HCT116 (cell line): ENCODE measurements around the gene ZBTB7C. TPM values are rescaled to one million over a fixed set of nuclear protein-coding genes. Genes with fewer than 3 reads are reported as not detected.

Experiments used
- ATAC-seq: fragments of 200-7000 bp; cut with Tn5 transposase; 2 replicates; pipeline ENCODE4 v1.9.1; 2020; ENCODE audit warnings: mild to moderate bottlenecking, moderate library complexity
- BruUV-seq: library from RNA; stranded (reverse); fragments of 400-500 nt; replicated peaks from 2 replicates; lab custom pipeline; 2021; lab: Mats Ljungman, UMichigan
- CTCF ChIA-PET: fragments of 300-600 bp; sonication (Branson Sonifier 250); formaldehyde crosslinking; loops from one replicate; lab custom pipeline; 2021; ENCODE audit warnings: antibody characterized with exemption; lab: Charles Lee
- POLR2A ChIA-PET: fragments of 300-600, 350-600 bp; sonication (Branson Sonifier 250); formaldehyde crosslinking; loops from one replicate; lab custom pipeline; 2021; ENCODE audit warnings: antibody characterized with exemption; lab: Charles Lee
- RAD21 ChIA-PET, 2 experiments: fragments of 300-600 bp; sonication (Branson Sonifier 250); formaldehyde crosslinking; loops; one replicate each; lab custom pipeline; 2023; ENCODE audit warnings: low total read pairs in 2 of 2; ENCODE audit not compliant: uncharacterized antibody in 2 of 2, unreplicated experiment in 2 of 2, low non-redundant PET in 1 of 2; lab: Charles Lee
- DNase-seq: peaks from one replicate; pipeline ENCODE4 v3.0.0-alpha.2; 2010; ENCODE audit warnings: low read depth, low spot score
- H2AFZ ChIP-seq: fragments of 200-600 bp; shearing (Covaris generic), sonication (generic); 2 replicates; pipeline ENCODE4 v1.6.1; 2017; ENCODE audit warnings: low read depth, mixed run types, mixed read lengths, antibody characterized with exemption, low read length; ENCODE audit not compliant: poor library complexity, severe bottlenecking
- H3K27ac ChIP-seq: 2 replicates; pipeline ENCODE4 v1.5.1; 2012; ENCODE audit warnings: low read depth, low read length
- H3K27me3 ChIP-seq: fragments of 200-600 bp; sonication (generic); 2 replicates; pipeline ENCODE4 v1.6.1; 2016; ENCODE audit warnings: mixed run types, low read length, mixed read lengths; ENCODE audit not compliant: insufficient read depth
- H3K36me3 ChIP-seq, 2 experiments: fragments of 200-500 bp in 1 of 2; fragments of 200-600 bp in 1 of 2; sonication (Bioruptor generic) in 1 of 2; sonication (generic) in 1 of 2; 2 replicates each; pipeline versions ENCODE4 v1.5.1 to v1.6.1; 2014 to 2016; ENCODE audit warnings: low read length in 2 of 2, inconsistent platforms in 1 of 2, mixed read lengths in 1 of 2, mixed run types in 1 of 2; ENCODE audit not compliant: insufficient read depth in 2 of 2, control insufficient read depth in 1 of 2
- H3K4me1 ChIP-seq, 2 experiments: fragments of 200-600 bp in 1 of 2; sonication (generic) in 1 of 2; 2 replicates each; pipeline versions ENCODE4 v1.5.1 to v1.6.1; 2012 to 2017; ENCODE audit warnings: low read length in 2 of 2, inconsistent platforms in 1 of 2, mild to moderate bottlenecking in 1 of 2, mixed read lengths in 1 of 2, mixed run types in 1 of 2, moderate library complexity in 1 of 2; ENCODE audit not compliant: insufficient read depth in 2 of 2, control insufficient read depth in 1 of 2
- H3K4me2 ChIP-seq: fragments of 200-600 bp; sonication (generic); 2 replicates; pipeline ENCODE4 v1.6.1; 2017; ENCODE audit warnings: mixed run types, low read length, mixed read lengths
- H3K4me3 ChIP-seq, 2 experiments: fragments of 200-600 bp in 1 of 2; sonication (generic) in 1 of 2; replicated peaks in 1 of 2; 2 replicates each; pipeline ENCODE4 v1.5.1; 2011 to 2016; ENCODE audit warnings: low read length in 2 of 2, control low read depth in 1 of 2, low read depth in 1 of 2, mild to moderate bottlenecking in 1 of 2, mixed read lengths in 1 of 2, mixed run types in 1 of 2
- H3K79me2 ChIP-seq: fragments of 200-600 bp; sonication (generic); 2 replicates; pipeline ENCODE4 v1.6.1; 2017; ENCODE audit warnings: mild to moderate bottlenecking, mixed run types, low read length, moderate library complexity, mixed read lengths; ENCODE audit not compliant: insufficient read depth
- H3K9ac ChIP-seq: fragments of 200-600 bp; sonication (generic); 2 replicates; pipeline ENCODE4 v1.6.1; 2016; ENCODE audit warnings: low read length, mixed read lengths
- H3K9me2 ChIP-seq: fragments of 200-600 bp; sonication (generic), shearing (Covaris generic); 2 replicates; pipeline ENCODE4 v1.6.1; 2017; ENCODE audit warnings: mixed run types, mild to moderate bottlenecking, moderate library complexity; ENCODE audit not compliant: insufficient read depth
- H3K9me3 ChIP-seq, 2 experiments: fragments of 200-500 bp in 1 of 2; fragments of 200-600 bp in 1 of 2; sonication (Bioruptor generic) in 1 of 2; sonication (generic) in 1 of 2; 2 replicates each; pipeline ENCODE4 v1.6.1; 2014 to 2017; ENCODE audit warnings: low read length in 2 of 2, mixed read lengths in 2 of 2, inconsistent platforms in 1 of 2, low read depth in 1 of 2, mild to moderate bottlenecking in 1 of 2, mixed run types in 1 of 2, moderate library complexity in 1 of 2; ENCODE audit not compliant: control insufficient read depth in 1 of 2, insufficient read depth in 1 of 2
- H4K20me1 ChIP-seq: fragments of 200-600 bp; sonication (generic), shearing (Covaris generic); 2 replicates; pipeline ENCODE4 v1.6.1; 2017; ENCODE audit warnings: mixed run types, mild to moderate bottlenecking, moderate library complexity; ENCODE audit not compliant: insufficient read depth
- ATF3 ChIP-seq: IDR thresholded peaks from 2 replicates; pipeline ENCODE4 v1.6.1; 2012
- CBX3 ChIP-seq: IDR thresholded peaks from 2 replicates; pipeline ENCODE4 v1.6.1; 2012; ENCODE audit warnings: low read depth
- EGR1 ChIP-seq: IDR thresholded peaks from 2 replicates; pipeline ENCODE4 v1.6.1; 2012; ENCODE audit warnings: low read depth
- ELF1 ChIP-seq: IDR thresholded peaks from 2 replicates; pipeline ENCODE4 v1.6.1; 2012; ENCODE audit warnings: low read depth, borderline replicate concordance
- EZH2 ChIP-seq: fragments of 200-600 bp; sonication (generic); IDR thresholded peaks from 2 replicates; pipeline ENCODE4 v1.6.1; 2017; ENCODE audit warnings: antibody characterized with exemption, mixed run types
- EZH2phosphoT487 ChIP-seq: fragments of 200-600 bp; IDR thresholded peaks from 2 replicates; pipeline ENCODE4 v1.6.1; 2018; ENCODE audit warnings: antibody characterized with exemption, borderline replicate concordance
- FOSL1 ChIP-seq: IDR thresholded peaks from 2 replicates; pipeline ENCODE4 v1.6.1; 2012; ENCODE audit warnings: low read depth
- POLR2A ChIP-seq: IDR thresholded peaks from 2 replicates; pipeline ENCODE4 v1.7.0; 2011; ENCODE audit warnings: borderline replicate concordance; ENCODE audit not compliant: insufficient read depth, insufficient read length; ENCODE audit errors: extremely low read depth
- POLR2AphosphoS5 ChIP-seq: IDR thresholded peaks from 2 replicates; pipeline ENCODE4 v1.6.1; 2011; ENCODE audit warnings: mild to moderate bottlenecking, low read depth, low read length, moderate library complexity
- RAD21 ChIP-seq: IDR thresholded peaks from 2 replicates; pipeline ENCODE4 v1.6.1; 2012; ENCODE audit warnings: low read depth, mild to moderate bottlenecking
- REST ChIP-seq: IDR thresholded peaks from 2 replicates; pipeline ENCODE4 v1.6.1; 2012; ENCODE audit warnings: low read depth
- SRF ChIP-seq: IDR thresholded peaks from 2 replicates; pipeline ENCODE4 v1.6.1; 2012; ENCODE audit warnings: low read depth
- TCF7L2 ChIP-seq: IDR thresholded peaks from 2 replicates; pipeline ENCODE4 v1.7.0; 2011; ENCODE audit warnings: borderline replicate concordance, inconsistent platforms; ENCODE audit not compliant: insufficient read depth, insufficient read length; ENCODE audit errors: extremely low read depth
- YY1 ChIP-seq: IDR thresholded peaks from 2 replicates; pipeline ENCODE4 v1.6.1; 2011; ENCODE audit warnings: low read length, low read depth, moderate library complexity, mild to moderate bottlenecking; ENCODE audit not compliant: insufficient replicate concordance; ENCODE audit errors: extremely low read depth
- ZNF274 ChIP-seq: fragments of 200-500 bp; sonication (Bioruptor generic); IDR thresholded peaks from 2 replicates; pipeline ENCODE4 v1.6.1; 2014; ENCODE audit warnings: mild to moderate bottlenecking, low read depth, low read length, inconsistent platforms
- intact Hi-C: fragments of 100-400 bp; cut with micrococcal nuclease; formaldehyde crosslinking; loops from 2 replicates; pipeline ENCODE4 v1.10.0; 2022
- total RNA-seq: library from RNA; stranded (reverse); gene quantifications from one replicate; pipeline ENCODE4 v1.2.1, GENCODE V29; 2021; ENCODE audit not compliant: unreplicated experiment
- TF ChIP-seq, protein P1 (sequence below): IDR thresholded peaks from 2 replicates; pipeline ENCODE4 v1.6.1; 2011; ENCODE audit warnings: mild to moderate bottlenecking, low read length, moderate library complexity; ENCODE audit not compliant: insufficient replicate concordance; ENCODE audit errors: extremely low read depth

ZBTB7C gene
- total RNA-seq, 1 experiment from 2014 or later: 0.37 TPM

GRCh38 chr18:48454261-48454757 is 45.1 kb upstream of the ZBTB7C start (continued):
- TF ChIP-seq, protein P1, sequence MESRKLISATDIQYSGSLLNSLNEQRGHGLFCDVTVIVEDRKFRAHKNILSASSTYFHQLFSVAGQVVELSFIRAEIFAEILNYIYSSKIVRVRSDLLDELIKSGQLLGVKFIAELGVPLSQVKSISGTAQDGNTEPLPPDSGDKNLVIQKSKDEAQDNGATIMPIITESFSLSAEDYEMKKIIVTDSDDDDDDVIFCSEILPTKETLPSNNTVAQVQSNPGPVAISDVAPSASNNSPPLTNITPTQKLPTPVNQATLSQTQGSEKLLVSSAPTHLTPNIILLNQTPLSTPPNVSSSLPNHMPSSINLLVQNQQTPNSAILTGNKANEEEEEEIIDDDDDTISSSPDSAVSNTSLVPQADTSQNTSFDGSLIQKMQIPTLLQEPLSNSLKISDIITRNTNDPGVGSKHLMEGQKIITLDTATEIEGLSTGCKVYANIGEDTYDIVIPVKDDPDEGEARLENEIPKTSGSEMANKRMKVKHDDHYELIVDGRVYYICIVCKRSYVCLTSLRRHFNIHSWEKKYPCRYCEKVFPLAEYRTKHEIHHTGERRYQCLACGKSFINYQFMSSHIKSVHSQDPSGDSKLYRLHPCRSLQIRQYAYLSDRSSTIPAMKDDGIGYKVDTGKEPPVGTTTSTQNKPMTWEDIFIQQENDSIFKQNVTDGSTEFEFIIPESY: no peak
- TF ChIP-seq TCF7L2 (no peak), POLR2A (no peak)

- RAD21 ChIA-PET: no interaction called here
- Histone ChIP-seq H3K4me3 (no peak overlapping the region), H3K36me3 (no peaks in the 10 kb centered on the region), H3K27ac (no peak overlapping the region), H3K27me3 (peaks cover 24% of the 10 kb centered on the region; the same call in 1 of the 2 replicates), H3K79me2 (no peaks in the 10 kb centered on the region), H2AFZ (no peak overlapping the region), H3K4me2 (no peak overlapping the region), H3K9ac (no peak overlapping the region), H4K20me1 (no peaks in the 10 kb centered on the region), H3K4me1 (peaks cover 14 to 15% of the 10 kb centered on the region in 2 experiments; a peak in 3 of 4 replicates), H3K9me2 (no peaks in the 10 kb centered on the region), H3K9me3 (no peaks in the 10 kb centered on the region)
- no TSS peak for BruUV-seq
- POLR2A ChIA-PET: no interaction called here
- DNase-seq: no peak
- ATAC-seq: no peak
- CTCF ChIA-PET: interaction anchor here (2.3 kb wide), 1 partner anchor 9 kb away, joined by 9 read pairs; no protein-coding TSS in a partner anchor
- intact Hi-C loops: no loop called here
- TF ChIP-seq, protein P1: no peak
- no peak for TF ChIP-seq POLR2AphosphoS5
- TF ChIP-seq EGR1: no peak
- TF ChIP-seq EZH2phosphoT487: no peak
- TF ChIP-seq YY1: no peak
- no peak for TF ChIP-seq FOSL1
- TF ChIP-seq EZH2: no peak
- TF ChIP-seq ZNF274: no peak
- TF ChIP-seq TCF7L2: no peak
- TF ChIP-seq ELF1: no peak
- TF ChIP-seq ATF3: no peak
- TF ChIP-seq CBX3: no peak
- TF ChIP-seq REST: no peak
- TF ChIP-seq SRF: no peak
- TF ChIP-seq RAD21: no peak
Measured at GRCh38 chr18:48453330-48454066, 44.3 kb upstream of the ZBTB7C start.
